Stimulated activated CD8-positive, alpha-beta memory T cell treated with anti-CD3 and anti-CD28 coated beads, Interleukin-15, amount 100 ng/mL, for 1 hour (primary cell): ENCODE measurements around the gene PTGER3.
A peak's percentile ranks its signal among the peaks of the same experiment; 100 is the strongest.

ENCODE experiments used
- DNase-seq: peaks from one replicate; pipeline ENCODE4 v3.0.0-alpha.2; 2020; ENCODE audit warnings: low read depth

The PTGER3 gene

DNA sequence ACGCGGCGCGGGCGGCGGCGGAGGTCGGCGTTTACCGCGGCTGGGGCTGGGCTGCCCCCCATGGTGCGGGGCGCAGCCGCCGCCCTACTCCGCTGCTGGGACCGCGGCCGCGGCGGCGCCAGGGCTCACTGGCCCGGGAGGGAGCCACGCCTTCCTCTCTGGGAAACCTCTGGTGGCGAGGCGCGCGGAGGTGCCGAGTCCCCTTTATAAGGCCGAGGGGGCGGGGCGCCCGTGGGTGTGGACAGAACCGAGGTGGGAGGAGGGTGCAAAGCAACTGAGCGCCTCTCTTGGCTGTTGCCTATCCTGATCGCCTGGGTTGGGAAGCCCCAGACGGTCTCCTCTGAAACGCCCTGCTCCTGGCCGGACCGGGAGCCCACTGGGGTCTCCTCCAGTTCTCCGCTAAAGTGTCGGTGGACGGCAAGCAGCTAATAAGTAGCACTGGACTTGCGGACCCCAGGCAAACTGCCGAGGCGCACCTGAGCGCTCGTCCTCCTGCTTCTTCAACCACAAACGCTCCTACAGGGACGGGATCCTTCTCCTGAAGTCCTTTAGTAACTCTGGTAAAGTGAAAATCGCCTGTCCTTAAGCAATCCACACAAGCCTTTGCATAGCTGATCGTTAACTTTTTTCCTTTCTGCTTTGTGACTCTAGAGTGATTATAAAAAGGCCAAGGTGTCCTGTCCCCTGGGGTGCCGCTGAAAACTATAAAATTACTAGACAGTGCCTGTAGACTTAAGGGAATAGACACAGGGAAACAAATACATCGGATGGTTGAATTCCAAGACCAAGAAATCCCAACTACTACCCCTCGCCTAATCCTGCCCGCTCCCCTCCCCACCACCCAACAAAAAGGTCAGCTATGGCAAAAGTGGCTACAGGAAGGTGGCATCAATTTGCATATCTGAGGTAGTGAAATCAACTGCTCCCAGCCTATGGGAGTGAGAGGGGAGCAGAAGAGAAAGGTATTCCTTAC lies at the start of gene PTGER3:
Gene PTGER3, minus strand, starts transcription at position 182 of the 973 bp plus-strand sequence. CDS start 239 bp downstream, outside the sequence.
- DNase-seq: no peak

DNA sequence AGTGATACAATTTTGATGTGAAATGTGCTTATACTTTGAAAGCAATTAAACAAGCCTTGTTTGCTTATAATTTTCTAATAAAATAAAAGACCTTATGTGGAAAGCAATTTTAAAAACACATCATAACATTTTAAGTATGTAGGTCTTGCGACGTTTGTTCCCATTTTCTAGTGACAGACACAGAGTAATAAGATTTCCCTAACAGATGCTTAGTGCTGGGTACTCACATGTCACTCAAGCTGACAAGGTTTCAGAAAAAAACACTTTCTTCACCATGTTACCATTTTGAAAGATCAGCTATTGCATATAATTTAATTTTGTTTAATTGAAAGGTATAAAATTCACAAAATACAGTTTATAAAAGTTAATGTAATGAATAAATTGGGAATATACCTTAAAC lies 47.3 kb upstream of the PTGER3 start:
- no peak for DNase-seq

DNA sequence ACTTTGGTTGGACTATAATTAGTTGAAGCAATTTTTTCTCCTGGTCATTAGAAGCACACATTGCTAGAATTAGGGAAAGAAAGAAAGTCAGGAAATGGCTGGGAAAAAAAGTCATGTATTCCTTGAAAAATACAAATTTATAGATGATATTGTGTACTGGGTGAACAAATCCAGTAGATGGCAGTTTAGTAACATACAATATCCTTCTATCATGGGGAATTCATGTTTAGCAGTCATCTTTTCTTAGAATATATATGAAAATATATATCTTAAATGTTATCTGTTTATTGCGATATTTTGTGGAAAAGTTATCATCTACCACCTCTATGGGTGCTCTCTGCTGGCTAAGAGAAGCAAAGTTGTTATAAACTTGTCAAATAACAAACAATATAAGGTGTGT lies 46.3 kb upstream of the PTGER3 start:
- no peak for DNase-seq

DNA sequence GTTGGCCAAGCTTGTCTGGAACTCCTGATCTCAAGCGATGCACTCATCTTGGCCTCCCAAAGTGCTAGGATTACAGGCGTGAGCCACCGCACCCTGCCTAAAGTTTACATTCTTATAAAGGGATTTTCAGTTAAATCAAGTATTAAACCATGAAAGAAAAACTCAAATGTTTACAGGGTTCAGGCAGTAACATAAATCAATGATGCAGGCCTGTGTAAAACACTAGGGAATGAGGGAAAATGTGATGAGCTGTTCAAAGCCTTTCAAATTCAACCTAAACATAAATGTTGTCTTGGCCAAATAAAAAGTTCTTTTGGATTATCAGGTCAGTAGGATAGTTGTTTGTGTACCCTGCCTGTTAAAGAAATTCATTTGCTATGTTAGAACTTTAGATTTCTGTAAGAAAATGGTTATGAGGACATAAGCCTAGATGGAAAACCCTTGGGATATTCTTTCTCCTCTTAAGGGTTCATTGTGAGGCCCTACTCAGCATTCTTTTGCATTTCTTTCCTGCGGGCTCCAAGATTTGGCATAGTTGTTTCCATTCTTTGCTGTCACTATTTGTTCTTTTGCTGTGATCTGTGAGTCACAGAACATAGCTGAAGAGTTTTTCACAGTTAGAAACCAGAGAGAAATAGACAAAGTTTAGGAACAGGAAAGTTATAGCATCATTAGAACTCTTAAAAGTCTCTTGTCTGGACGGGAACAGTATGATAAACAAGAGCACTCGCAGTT lies 42.1 kb upstream of the PTGER3 start:
- no peak for DNase-seq

DNA sequence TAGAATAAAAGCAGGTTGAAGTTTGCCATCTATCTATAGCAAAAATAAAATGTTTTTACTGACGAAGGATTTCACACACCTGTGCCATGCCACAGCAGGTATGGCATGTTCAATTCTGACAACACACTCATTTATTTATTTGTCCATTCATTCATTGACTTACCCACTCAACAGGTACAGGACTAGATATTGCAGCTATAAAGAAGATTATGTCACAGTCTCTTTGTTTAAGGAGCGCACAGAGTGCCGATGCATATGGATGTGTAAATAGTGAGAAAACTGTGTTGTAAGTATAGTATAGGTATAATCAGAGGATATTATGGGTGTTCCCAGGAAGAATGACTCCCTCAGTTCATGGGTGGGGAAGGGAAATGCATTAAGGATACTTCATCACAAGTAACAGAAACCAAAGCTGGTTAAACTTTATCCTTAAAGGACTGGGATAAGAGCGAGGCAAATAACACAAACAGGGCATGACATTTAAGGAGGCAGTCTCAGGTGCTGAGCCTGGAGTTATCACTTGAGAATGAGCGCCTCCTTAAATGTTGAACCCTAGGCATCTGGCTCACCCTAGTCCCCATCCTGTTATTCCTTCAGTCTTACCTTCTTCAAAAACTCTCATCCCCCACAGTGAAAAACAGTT lies 41.1 kb upstream of the PTGER3 start:
- DNase-seq: no peak

DNA sequence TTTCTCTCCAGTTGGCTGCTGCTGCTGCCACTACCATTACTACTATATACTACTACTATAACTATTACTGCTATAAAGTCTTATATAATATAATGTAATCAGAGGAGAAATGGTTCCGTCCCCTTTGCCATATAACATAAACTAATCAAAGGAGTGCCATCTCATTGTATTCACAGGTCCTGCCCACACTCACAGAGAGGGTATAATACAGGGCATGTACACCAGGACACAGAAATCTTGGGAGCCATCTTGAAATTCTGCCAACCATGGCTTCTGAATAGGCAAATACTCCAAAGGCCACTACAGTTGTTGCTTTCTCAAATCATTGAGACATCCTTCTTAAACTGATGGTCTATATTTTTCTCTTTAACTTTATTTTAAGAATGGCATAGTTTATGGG lies 40.1 kb upstream of the PTGER3 start:
- DNase-seq: no peak

DNA sequence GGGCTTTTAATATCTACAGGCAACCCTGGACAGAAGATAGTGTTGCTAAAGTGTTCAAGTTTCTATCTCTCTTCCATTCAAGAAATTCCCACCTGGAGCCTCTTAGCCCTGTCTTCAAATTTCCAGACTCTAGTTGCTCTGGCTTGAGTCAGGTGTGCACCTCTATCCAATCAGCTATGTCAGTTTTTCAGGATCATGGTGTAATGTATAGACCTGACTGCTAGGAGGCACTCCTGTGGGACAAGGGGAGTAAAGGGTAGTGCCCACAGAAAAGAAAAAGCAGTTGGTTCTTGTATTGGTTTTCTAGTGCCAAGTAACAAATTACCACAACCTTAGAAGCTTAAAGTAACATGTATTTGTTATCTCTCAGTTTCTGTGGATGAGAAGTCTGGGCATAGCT lies 39.4 kb upstream of the PTGER3 start:
- DNase-seq: no peak

DNA sequence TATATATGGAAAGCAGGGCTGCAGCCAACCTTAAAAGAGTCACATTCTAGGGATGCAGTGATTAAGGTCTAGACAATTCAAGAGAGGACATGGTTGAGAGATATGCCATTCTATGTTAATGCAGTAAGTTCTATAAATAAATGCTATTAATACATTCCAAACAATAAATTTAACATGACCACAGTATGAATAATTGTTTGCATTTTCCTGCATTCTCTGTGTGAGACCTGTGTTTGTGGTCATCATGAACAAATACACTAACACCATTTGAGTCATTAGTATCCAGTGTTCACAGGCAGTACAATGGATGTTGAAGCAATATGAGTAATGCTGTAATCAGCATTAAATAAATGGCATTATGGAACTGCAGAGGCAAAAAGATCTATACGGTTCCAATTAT lies 38.7 kb upstream of the PTGER3 start:
- no peak for DNase-seq

DNA sequence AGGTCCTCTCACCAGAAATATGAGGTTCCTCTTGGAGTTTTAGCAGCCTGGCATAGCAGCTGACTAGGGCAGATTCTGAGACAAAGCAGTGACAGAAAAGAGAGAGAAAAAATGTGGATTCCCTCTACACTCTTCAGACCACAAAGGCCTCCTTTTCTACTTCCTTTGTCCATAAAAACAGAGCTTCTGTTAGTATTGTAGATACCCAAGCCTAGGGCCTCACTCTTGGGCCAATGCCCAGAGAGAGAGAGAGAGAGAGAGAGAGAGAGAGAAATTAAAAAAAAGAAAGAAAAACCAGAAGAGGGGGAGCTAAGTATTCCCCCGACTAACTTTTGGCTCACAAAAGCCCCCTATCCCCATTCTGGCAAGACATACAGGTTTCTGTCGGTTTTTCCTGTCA lies 35.7 kb upstream of the PTGER3 start:
- no peak for DNase-seq

DNA sequence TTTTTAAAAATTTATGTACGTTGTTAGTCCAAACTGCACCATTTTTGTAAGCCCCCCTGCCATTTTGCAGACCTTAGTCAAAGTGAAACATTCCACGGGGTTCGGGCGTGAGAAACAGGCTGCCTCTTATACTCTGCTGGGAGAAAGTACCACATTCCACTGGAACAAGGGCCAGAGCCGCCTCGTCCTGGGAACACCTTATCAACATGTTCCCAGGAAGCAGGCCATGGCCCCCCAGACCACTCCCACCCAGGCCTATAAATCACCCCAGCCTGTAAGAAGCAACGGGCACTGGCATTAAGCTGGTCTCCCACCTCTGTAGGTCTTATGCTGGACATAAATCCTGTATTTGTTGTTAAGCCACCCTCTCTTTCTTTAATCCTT lies 34.1 kb upstream of the PTGER3 start:
- no peak for DNase-seq

DNA sequence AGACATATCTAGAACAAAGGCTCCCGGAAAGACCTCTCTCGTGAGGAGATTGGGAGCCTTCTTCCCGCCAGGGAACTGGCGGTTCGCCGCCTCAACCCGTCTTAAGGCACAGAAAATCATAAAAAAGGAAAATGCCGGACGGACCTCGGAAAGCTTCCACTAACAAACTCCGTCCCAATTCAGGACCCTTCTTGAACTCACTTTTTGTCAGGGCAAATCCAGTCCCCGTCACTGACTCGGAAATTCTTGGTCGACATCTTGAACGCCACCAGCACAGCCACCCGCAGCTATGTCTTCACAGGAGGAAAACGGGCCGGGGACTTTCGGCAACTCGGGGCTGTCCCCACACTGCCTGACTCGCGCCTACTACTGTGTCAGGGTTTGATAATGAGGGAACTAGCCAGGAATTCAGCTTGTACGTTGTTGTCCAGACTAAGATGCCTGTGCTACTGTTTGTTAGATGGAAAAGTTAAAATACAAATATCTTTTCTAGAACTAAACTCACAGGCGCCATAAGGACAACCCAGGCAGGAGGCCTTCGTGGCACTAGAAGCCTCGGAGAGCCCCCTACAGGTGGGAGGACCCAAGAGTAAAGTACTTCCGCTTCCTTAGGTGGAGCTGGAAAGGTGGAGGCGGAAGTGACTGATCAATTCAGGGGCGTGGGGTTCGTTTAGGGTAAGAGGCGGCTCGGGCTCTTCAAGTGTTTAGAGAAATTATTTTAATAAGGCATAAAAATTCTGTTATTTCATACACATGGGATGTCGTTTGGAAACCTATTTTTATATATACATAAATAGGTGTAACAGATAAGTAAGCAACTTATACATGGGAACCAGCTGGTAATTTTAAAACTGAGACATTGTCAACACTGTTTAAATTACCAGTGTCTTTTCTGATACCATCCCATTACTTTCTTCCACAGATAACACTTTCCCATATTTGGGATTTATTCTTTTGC lies 33.4 kb upstream of the PTGER3 start, which contains the start of gene ZRANB2:
Gene ZRANB2, minus strand, starts transcription at position 297 of the 958 bp plus-strand sequence. Its CDS starts 40 bp downstream, at position 257.
- peak; percentile 81 for DNase-seq

DNA sequence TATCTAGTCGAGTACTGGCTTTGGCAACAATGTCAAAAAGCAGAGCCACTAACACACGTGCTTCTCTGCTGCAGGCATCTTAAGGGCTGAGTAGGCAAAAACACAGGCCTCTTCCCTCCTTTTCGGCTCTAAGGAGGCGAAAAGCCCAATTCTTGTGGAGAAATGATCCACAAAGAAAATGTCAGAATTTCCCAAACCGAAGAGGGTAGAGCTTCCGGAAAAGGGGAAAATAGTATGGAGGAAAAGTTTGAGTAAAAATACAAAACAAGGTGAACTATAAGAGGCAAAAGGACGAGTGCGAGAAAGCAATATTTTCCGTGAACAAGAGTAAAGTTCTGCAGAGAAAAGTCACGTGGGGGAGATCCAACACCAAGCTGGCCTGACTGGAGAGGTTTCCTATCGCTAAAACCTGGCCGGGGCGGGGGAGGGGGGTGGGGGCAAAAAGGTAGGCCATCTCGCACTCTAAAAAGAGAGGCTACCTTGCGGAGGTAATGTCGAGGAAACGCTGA lies 32.7 kb upstream of the PTGER3 start:
- no peak for DNase-seq

DNA sequence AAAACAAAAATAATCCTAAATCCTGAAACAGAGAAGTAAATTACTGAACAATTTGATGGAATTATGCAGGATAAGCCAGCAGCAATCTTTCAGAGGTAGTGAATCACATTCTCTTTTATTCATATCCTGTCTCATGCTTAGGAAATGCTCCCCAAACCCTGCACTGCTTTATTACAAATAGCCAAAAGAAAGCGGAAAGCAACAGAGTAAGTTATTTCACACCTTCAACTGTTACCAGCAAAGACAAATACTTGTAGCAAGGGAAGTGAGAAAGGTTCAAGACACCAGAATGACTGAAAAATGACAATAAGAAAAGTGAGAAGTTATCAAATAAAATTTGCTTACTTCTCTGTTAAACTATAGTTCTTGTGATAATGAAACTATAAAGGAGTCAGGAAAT lies 27.1 kb upstream of the PTGER3 start:
- DNase-seq: no peak

DNA sequence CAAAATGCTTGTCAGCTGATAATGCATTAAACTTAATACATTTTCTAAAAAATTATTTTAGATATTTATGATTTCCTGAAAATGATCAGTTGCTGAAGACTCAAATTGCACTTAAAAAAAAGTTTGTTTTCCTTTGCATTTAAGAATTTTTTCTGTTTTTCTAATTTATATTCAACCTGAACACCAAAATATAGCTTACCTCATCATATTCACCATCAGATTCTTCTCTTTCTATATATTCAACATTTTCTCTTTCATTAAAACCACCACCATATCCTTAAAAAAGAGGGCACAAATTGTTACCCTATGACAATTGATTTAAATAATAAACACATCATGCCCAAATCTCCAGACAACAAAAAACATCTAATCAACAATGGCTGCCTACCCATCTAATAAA lies 24.7 kb upstream of the PTGER3 start:
- no peak for DNase-seq

DNA sequence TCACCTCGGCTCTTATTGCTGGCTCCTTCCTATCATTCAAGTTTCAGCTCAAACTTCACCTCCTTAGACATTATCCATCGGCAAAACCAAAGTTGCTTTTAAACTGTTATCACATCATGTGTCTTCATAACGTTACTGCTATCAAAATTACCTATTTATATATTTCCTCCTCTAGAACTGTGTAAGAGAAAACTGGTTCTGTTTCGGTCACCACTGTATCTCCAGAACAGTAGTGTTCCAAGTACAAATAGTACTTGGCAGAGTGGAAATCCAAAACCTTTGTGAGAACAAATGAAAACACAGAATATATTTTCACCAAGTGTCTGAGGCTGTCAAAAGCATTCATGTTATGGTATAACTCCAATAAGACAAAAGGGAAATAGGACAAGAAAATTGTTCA lies 24.1 kb upstream of the PTGER3 start:
- DNase-seq: no peak

DNA sequence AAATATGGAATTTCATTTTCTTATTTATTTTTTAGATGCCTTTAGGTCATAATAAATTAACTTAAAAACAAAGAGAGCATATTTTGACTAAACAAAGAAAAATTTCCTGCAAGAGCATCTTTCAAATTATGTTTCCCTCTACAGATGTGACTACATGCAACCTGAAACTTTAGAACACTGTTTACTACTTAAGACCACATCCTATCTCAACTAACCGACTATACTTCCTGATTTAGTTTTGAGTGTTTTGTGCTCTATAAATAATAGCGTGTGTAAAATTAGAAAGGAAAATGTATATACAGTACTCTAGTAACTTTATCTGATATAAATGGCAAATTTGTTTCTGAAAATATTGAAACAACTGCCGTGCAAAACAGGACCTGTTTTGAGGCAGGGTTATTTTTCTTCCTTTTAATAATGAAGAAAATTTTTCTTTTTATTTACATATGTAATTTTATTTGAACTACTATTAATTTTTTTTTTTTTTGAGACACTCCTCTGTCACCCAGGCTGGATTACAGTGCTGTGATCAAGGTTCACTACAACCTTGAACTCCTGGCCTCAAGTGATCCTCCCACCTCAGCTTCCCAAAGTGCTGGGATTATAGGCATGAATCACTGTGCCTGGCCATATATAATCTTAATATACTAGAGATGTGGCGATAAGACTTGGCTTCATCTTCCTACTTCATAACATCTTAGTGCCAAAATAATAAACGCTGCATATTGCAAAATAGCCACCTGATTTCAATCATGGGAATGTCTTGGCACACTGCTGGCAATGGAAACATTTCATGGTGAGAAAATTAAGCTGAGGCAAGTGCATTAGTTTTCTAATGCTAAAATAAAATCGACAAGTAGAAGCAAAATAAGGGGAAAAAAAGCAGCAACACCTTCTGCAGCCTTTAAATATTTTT lies 21.0 kb upstream of the PTGER3 start:
- DNase-seq: no peak

DNA sequence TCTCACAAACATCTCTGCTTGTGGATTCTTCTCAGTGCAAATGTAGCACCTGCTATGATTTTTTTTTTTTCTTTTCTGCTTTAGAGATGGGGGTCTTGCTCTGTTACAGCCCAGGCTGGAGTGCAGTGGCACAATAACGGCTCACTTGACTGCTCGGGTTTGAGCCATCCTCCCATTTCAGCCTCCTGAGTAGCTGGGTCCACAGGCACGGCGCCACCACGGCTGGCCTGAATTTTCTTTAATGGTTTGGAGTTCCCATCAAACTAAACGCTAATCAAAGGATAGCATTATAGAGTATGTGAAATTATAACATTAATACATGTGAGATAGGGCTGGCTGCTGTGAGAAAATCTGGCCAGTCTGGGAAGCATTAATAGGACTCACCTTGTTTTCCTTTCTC lies 7.2 kb upstream of the PTGER3 start:
- DNase-seq: no peak

DNA sequence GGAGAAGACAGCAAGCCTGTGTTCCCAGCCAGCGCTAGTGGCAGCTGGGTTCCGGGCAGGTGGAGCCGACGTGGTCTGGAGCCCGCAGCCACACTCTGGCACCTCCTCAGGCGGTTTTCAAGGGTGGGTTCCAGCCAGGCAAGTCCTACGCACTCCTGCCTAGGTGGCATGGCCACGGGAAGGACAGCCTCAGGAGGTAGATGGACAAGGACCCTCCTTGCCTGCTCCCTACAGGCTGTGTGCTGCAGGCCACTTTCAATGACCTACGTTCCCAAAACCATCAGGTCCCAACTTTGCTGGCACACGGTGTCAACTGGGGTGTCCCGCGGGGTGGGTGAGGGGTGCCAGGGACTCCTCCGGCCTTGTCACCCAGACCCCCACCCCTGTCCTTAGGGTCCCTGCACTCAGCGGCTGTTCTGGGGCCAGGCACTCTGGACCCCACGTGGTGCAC lies 6.7 kb upstream of the PTGER3 start:
- DNase-seq: no peak

DNA sequence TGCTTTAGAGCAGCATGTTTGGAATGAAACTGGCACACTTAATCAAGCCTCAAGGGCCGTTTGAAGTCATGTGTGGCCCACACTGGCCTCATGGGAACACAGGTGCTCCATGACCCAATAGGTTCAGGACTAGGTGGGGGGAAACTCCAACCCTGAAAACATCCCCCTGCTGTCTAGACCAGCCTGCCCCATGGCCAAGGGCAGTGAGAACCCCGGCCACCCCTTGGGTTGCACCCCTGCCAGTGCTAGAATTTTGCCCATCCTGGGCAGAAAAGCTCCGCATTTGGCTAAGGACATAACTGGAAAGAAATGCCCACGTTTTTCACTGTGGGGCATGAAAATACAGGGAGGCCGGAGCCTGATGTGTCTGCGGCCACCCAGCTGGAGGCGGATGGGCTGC lies 6.1 kb upstream of the PTGER3 start:
- no peak for DNase-seq

DNA sequence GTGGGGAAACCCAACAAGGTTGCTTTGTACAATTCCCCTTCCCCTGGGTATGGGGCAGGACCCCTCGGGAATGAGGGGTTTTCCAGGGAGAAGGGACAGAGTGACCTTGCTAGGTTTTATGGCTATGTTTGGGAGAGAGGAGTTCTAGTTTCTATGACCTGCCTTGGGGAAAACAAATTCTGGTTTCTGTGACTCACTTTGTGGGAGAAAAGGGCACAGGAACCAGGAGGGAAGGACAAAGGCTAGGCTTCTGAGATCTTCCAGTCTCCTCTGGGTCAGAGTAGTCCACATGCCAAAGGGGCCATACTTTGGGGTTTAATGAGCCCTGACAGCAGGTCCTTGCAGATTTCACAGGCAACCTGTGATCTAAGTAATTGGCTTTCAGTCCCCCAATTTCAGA lies 5.5 kb upstream of the PTGER3 start:
- no peak for DNase-seq
